ENCODE data around the gene TECPR1. TPM values are rescaled to one million over a fixed set of nuclear protein-coding genes. Genes with fewer than 3 reads are reported as not detected.

Gene TECPR1
- total and polyA plus RNA-seq, 7 donors = 7.7 to 38.2 (median 12.6) TPM

- Histone ChIP-seq H3K27ac (peak overlapping the region in 3 of 4 donors; percentile 95 to 97 (median 96)), H3K4me1 (peaks cover 0 to 72% (median 64%) of the 10 kb centered on the region in 4 donors), H3K4me3 (no peak overlapping the region), H3K9me3 (no peaks in the 10 kb centered on the region), H3K36me3 (peaks cover 11 to 36% (median 16%) of the 10 kb centered on the region in 4 donors), H3K27me3 (no peaks in the 10 kb centered on the region)
- DNase-seq = no peak
- 34 to 73% methylated on average over 14 of the region's 14 CpGs for WGBS, 2 donors
- intact Hi-C loops (cut with DNase I) = no loop called here
- TF ChIP-seq EP300 (IDR thresholded peaks at IDR 0.05) = no peak
- no peak for TF ChIP-seq CTCF (IDR thresholded peaks at IDR 0.05)
- no peak for TF ChIP-seq POLR2A (IDR thresholded peaks at IDR 0.05)
- TF ChIP-seq POLR2AphosphoS5 (IDR thresholded peaks at IDR 0.05) = no peak
These were observed 35.5 kb upstream of the TECPR1 start for GRCh38 chr7:98287486-98287959.

GRCh38 chr7:98286701-98287485, 34.9 kb upstream of the TECPR1 start:
- no peaks in the 10 kb centered on the region for H3K9me3 ChIP-seq
- intact Hi-C loops (cut with DNase I) = no loop called here
- no peaks in the 10 kb centered on the region for H3K27me3 ChIP-seq
- peaks cover 5 to 30% (median 12%) of the 10 kb centered on the region in 4 donors for H3K36me3 ChIP-seq
- no peak for DNase-seq
- 77 to 85% methylated on average over 21 of the region's 21 CpGs for WGBS, 2 donors
- TF ChIP-seq POLR2A (IDR thresholded peaks at IDR 0.05) (no peak), POLR2AphosphoS5 (IDR thresholded peaks at IDR 0.05) (no peak), CTCF (IDR thresholded peaks at IDR 0.05) (no peak), EP300 (IDR thresholded peaks at IDR 0.05) (no peak)
- peak overlapping the region; percentile 95 to 97 (median 96) for H3K27ac ChIP-seq
- H3K4me3 ChIP-seq = peak overlapping the region in 1 of 4 donors; percentile 99
- H3K4me1 ChIP-seq = peaks cover 0 to 74% (median 66%) of the 10 kb centered on the region in 4 donors

GRCh38 chr7:98286093-98286539, 34.1 kb upstream of the TECPR1 start:
- no peaks in the 10 kb centered on the region for H3K9me3 ChIP-seq
- peak overlapping the region in 3 of 4 donors; percentile 2 to 100 (median 99) for H3K4me3 ChIP-seq
- H3K27me3 ChIP-seq = no peaks in the 10 kb centered on the region
- peaks cover 0 to 22% (median 6%) of the 10 kb centered on the region in 4 donors for H3K36me3 ChIP-seq
- TF ChIP-seq POLR2AphosphoS5 (IDR thresholded peaks at IDR 0.05) (peak in 1 of 4 donors; percentile 63), EP300 (IDR thresholded peaks at IDR 0.05) (no peak), CTCF (IDR thresholded peaks at IDR 0.05) (no peak), POLR2A (IDR thresholded peaks at IDR 0.05) (no peak)
- peak; percentile 84 for DNase-seq
- 58 to 79% methylated on average over 14 of the region's 14 CpGs for WGBS, 2 donors
- intact Hi-C loops (cut with DNase I) = no loop called here
- peaks cover 0 to 74% (median 66%) of the 10 kb centered on the region in 4 donors for H3K4me1 ChIP-seq
- peak overlapping the region; percentile 95 to 97 (median 96) for H3K27ac ChIP-seq

- peaks cover 0 to 80% (median 71%) of the 10 kb centered on the region in 4 donors for H3K4me1 ChIP-seq
- DNase-seq = no peak
- no peaks in the 10 kb centered on the region for H3K27me3 ChIP-seq
- WGBS, 2 donors = 60 to 81% methylated on average over 21 of the region's 21 CpGs
- peak overlapping the region; percentile 90 to 100 (median 100) for H3K4me3 ChIP-seq
- peaks cover 0 to 18% (median 6%) of the 10 kb centered on the region in 4 donors for H3K36me3 ChIP-seq
- no peak for TF ChIP-seq POLR2AphosphoS5 (IDR thresholded peaks at IDR 0.05)
- no peak for TF ChIP-seq POLR2A (IDR thresholded peaks at IDR 0.05)
- no peak for TF ChIP-seq CTCF (IDR thresholded peaks at IDR 0.05)
- no peaks in the 10 kb centered on the region for H3K9me3 ChIP-seq
- H3K27ac ChIP-seq = peak overlapping the region; percentile 95 to 97 (median 96)
- intact Hi-C loops (cut with DNase I) = no loop called here
These were observed 33.4 kb upstream of the TECPR1 start for GRCh38 chr7:98285157-98286092.
